ENCODE results near the gene PNRC2. TPM values are rescaled to one million over a fixed set of nuclear protein-coding genes. Genes with fewer than 3 reads are reported as not detected.

Gene PNRC2
- total and polyA plus RNA-seq, 4 donors: 24.9 to 63.6 (median 36.3) TPM

- TF ChIP-seq JUND (IDR thresholded peaks at IDR 0.05) (no peak), FOXA1 (IDR thresholded peaks at IDR 0.05) (no peak), FOXA2 (IDR thresholded peaks at IDR 0.05) (no peak), YY1 (IDR thresholded peaks at IDR 0.05) (no peak), HNF4A (conservative IDR thresholded peaks at IDR 0.05) (no peak), REST (IDR thresholded peaks at IDR 0.05) (no peak), SP1 (IDR thresholded peaks at IDR 0.05) (no peak), RXRA (IDR thresholded peaks at IDR 0.05) (no peak), GABPA (IDR thresholded peaks at IDR 0.05 in 1 of 2, conservative IDR thresholded peaks at IDR 0.05 in 1 of 2) (no peak), HNF4G (IDR thresholded peaks at IDR 0.05) (no peak), EGR1 (IDR thresholded peaks at IDR 0.05; ENCODE audit: low read depth in 2 of 2) (no peak), NR2F2 (IDR thresholded peaks at IDR 0.05) (no peak), TAF1 (conservative IDR thresholded peaks at IDR 0.05) (no peak), RAD21 (IDR thresholded peaks at IDR 0.05) (no peak)
- TF ChIP-seq, protein P1, sequence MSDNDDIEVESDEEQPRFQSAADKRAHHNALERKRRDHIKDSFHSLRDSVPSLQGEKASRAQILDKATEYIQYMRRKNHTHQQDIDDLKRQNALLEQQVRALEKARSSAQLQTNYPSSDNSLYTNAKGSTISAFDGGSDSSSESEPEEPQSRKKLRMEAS (IDR thresholded peaks at IDR 0.05): no peak
- TF ChIP-seq, protein P2, sequence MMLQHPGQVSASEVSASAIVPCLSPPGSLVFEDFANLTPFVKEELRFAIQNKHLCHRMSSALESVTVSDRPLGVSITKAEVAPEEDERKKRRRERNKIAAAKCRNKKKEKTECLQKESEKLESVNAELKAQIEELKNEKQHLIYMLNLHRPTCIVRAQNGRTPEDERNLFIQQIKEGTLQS (IDR thresholded peaks at IDR 0.05): no peak
- TF ChIP-seq, protein P3, sequence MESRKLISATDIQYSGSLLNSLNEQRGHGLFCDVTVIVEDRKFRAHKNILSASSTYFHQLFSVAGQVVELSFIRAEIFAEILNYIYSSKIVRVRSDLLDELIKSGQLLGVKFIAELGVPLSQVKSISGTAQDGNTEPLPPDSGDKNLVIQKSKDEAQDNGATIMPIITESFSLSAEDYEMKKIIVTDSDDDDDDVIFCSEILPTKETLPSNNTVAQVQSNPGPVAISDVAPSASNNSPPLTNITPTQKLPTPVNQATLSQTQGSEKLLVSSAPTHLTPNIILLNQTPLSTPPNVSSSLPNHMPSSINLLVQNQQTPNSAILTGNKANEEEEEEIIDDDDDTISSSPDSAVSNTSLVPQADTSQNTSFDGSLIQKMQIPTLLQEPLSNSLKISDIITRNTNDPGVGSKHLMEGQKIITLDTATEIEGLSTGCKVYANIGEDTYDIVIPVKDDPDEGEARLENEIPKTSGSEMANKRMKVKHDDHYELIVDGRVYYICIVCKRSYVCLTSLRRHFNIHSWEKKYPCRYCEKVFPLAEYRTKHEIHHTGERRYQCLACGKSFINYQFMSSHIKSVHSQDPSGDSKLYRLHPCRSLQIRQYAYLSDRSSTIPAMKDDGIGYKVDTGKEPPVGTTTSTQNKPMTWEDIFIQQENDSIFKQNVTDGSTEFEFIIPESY (IDR thresholded peaks at IDR 0.05): no peak
- Histone ChIP-seq H3K36me3 (ENCODE audit: control insufficient read depth in 4 of 4, insufficient read depth in 3 of 4, low read depth in 1 of 4, low read length in 3 of 4) (peaks cover 1 to 10% (median 5%) of the 10 kb centered on the region in 4 donors), H3K27ac (ENCODE audit: low read depth in 1 of 2, low read length in 2 of 2) (no peak overlapping the region), H3K4me1 (ENCODE audit: control insufficient read depth in 4 of 4, insufficient read depth in 4 of 4, low read length in 3 of 4) (peaks cover 2 to 32% (median 29%) of the 10 kb centered on the region in 4 donors), H3K27me3 (ENCODE audit: control insufficient read depth in 4 of 4, insufficient read depth in 4 of 4, low read length in 3 of 4) (no peaks in the 10 kb centered on the region), H3K9me3 (ENCODE audit: control insufficient read depth in 4 of 4, low read length in 3 of 4) (no peaks in the 10 kb centered on the region), H3K9ac (ENCODE audit: low read depth in 1 of 2, low read length in 2 of 2) (no peak overlapping the region), H3K4me3 (ENCODE audit: low read depth in 1 of 3, low read length in 3 of 3) (no peak overlapping the region)
- 87% methylated on average over 1 of the region's 1 CpG for WGBS
- DNase-seq (ENCODE audit: low spot score): no peak
These were observed 4.1 kb downstream of the PNRC2 start for GRCh38 chr1:23963617-23964234.

DNA sequence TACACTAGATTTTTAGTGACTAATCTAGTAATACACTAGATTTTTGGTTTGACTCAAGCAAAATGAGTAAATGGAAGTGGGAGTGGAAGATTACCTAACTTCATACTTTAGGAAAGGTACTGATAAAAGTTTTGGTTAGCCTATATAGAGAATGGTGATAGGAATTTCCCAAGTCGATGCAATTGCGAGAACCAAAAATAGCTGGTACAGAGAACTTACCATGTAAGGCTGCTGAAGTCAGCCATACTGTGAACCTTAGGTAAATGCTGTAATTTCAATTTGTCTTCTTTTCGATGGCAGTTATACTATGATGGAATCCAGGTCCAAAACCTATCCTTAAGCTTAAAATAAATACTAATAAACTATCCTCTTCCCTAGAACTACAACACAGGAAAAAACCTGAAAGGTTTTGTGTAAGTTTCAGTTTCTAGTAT is 4.6 kb downstream of the PNRC2 start:
- DNase-seq (ENCODE audit: low spot score): no peak
- Histone ChIP-seq H3K4me1 (ENCODE audit: control insufficient read depth in 4 of 4, insufficient read depth in 4 of 4, low read length in 3 of 4) (peaks cover 2 to 31% (median 25%) of the 10 kb centered on the region in 4 donors), H3K9ac (ENCODE audit: low read depth in 1 of 2, low read length in 2 of 2) (no peak overlapping the region), H3K36me3 (ENCODE audit: control insufficient read depth in 4 of 4, insufficient read depth in 3 of 4, low read depth in 1 of 4, low read length in 3 of 4) (peaks cover 1 to 10% (median 5%) of the 10 kb centered on the region in 4 donors), H3K27me3 (ENCODE audit: control insufficient read depth in 4 of 4, insufficient read depth in 4 of 4, low read length in 3 of 4) (no peaks in the 10 kb centered on the region), H3K4me3 (ENCODE audit: low read depth in 1 of 3, low read length in 3 of 3) (no peak overlapping the region), H3K9me3 (ENCODE audit: control insufficient read depth in 4 of 4, low read length in 3 of 4) (no peaks in the 10 kb centered on the region), H3K27ac (ENCODE audit: low read depth in 1 of 2, low read length in 2 of 2) (no peak overlapping the region)
- 88% methylated on average over 3 of the region's 3 CpGs for WGBS
- no peak for TF ChIP-seq GABPA (IDR thresholded peaks at IDR 0.05 in 1 of 2, conservative IDR thresholded peaks at IDR 0.05 in 1 of 2)
- TF ChIP-seq REST (IDR thresholded peaks at IDR 0.05): no peak
- no peak for TF ChIP-seq RAD21 (IDR thresholded peaks at IDR 0.05)
- TF ChIP-seq EGR1 (IDR thresholded peaks at IDR 0.05; ENCODE audit: low read depth in 2 of 2): no peak
- TF ChIP-seq, protein P3 (IDR thresholded peaks at IDR 0.05): no peak
- TF ChIP-seq, protein P2 (IDR thresholded peaks at IDR 0.05): no peak
- no peak for TF ChIP-seq FOXA2 (IDR thresholded peaks at IDR 0.05)
- TF ChIP-seq HNF4G (IDR thresholded peaks at IDR 0.05): no peak
